PC-9 (cell line): ENCODE measurements around the gene EDNRB. TPM values are rescaled to one million over a fixed set of nuclear protein-coding genes. Genes with fewer than 3 reads are reported as not detected.
A peak's percentile ranks its signal among the peaks of the same experiment; 100 is the strongest.

Source experiments
- Bru-seq: library from RNA; stranded (reverse); fragments of 400-500 nt; gene quantifications from one replicate; lab custom pipeline; 2021; lab: Mats Ljungman, UMichigan
- BruChase-seq, 2 experiments: library from RNA; stranded (reverse); fragments of 400-500 nt; gene quantifications; one replicate each; lab custom pipeline; 2021; lab: Mats Ljungman, UMichigan
- BruUV-seq: library from RNA; stranded (reverse); fragments of 400-500 nt; replicated peaks from 2 replicates; lab custom pipeline; 2021; lab: Mats Ljungman, UMichigan
- CTCF ChIA-PET: fragments of 300-600 bp; sonication (Branson Sonifier 250); formaldehyde crosslinking; loops from one replicate; lab custom pipeline; 2022; ENCODE audit warnings: antibody characterized with exemption; lab: Charles Lee
- POLR2A ChIA-PET: fragments of 300-600 bp; sonication (Branson Sonifier 250); formaldehyde crosslinking; loops from one replicate; lab custom pipeline; 2022; ENCODE audit warnings: antibody characterized with exemption; ENCODE audit not compliant: unreplicated experiment; lab: Charles Lee
- DNase-seq, 2 experiments: peaks; one replicate each; pipeline versions ENCODE4 v3.0.0 to v3.0.0-alpha.2; 2015 to 2022; ENCODE audit warnings: mixed read lengths in 1 of 2
- H2AFZ ChIP-seq: fragments of 200-600 bp; sonication (generic); 2 replicates; pipeline ENCODE4 v1.8.1; 2017; ENCODE audit warnings: antibody characterized with exemption
- H3F3A ChIP-seq: fragments of 200-600 bp; sonication (generic); 2 replicates; pipeline ENCODE4 v1.8.1; 2017; ENCODE audit warnings: antibody characterized with exemption, mild to moderate bottlenecking, low read depth; ENCODE audit not compliant: insufficient read depth
- H3K27ac ChIP-seq: fragments of 200-600 bp; sonication (generic); 2 replicates; pipeline ENCODE4 v1.6.1; 2016; ENCODE audit warnings: mixed run types
- H3K27me3 ChIP-seq: fragments of 200-600 bp; sonication (generic); 2 replicates; pipeline ENCODE4 v1.6.1; 2016; ENCODE audit warnings: low read depth, mixed run types; ENCODE audit not compliant: insufficient read depth
- H3K36me3 ChIP-seq: fragments of 200-600 bp; sonication (generic); 2 replicates; pipeline ENCODE4 v1.6.1; 2016; ENCODE audit warnings: low read depth, mixed run types
- H3K4me1 ChIP-seq: fragments of 200-600 bp; sonication (generic); replicated peaks from 2 replicates; pipeline ENCODE4 v1.6.1; 2016; ENCODE audit warnings: mixed run types; ENCODE audit not compliant: insufficient read depth
- H3K4me2 ChIP-seq: fragments of 200-600 bp; sonication (generic); 2 replicates; pipeline ENCODE4 v1.6.1; 2017; ENCODE audit warnings: mixed run types
- H3K4me3 ChIP-seq: fragments of 200-600 bp; sonication (generic); 2 replicates; pipeline ENCODE4 v1.6.1; 2016; ENCODE audit warnings: mixed run types
- H3K79me2 ChIP-seq: fragments of 200-600 bp; sonication (generic); 2 replicates; pipeline ENCODE4 v1.6.1; 2017; ENCODE audit warnings: low read depth, mixed run types
- H3K9me2 ChIP-seq: fragments of 200-600 bp; sonication (generic); 2 replicates; pipeline ENCODE4 v1.8.1; 2017; ENCODE audit warnings: mild to moderate bottlenecking; ENCODE audit not compliant: insufficient read depth
- H3K9me3 ChIP-seq: fragments of 200-600 bp; sonication (generic); 2 replicates; pipeline ENCODE4 v1.8.1; 2016; ENCODE audit warnings: low read depth; ENCODE audit not compliant: insufficient read depth
- H4K20me1 ChIP-seq: fragments of 200-600 bp; sonication (generic); 2 replicates; pipeline ENCODE4 v1.8.1; 2017; ENCODE audit not compliant: insufficient read depth
- EZH2 ChIP-seq: fragments of 200-600 bp; sonication (generic); IDR thresholded peaks from 2 replicates; pipeline ENCODE4 v1.8.0; 2017; ENCODE audit warnings: antibody characterized with exemption, low read depth
- intact Hi-C: fragments of 100-400 bp; cut with micrococcal nuclease; formaldehyde crosslinking; loops from one replicate; pipeline ENCODE4 v1.10.0; 2022; ENCODE audit not compliant: unreplicated experiment
- long read RNA-seq: library from polyadenylated mRNA; stranded (forward); transcript quantifications from one replicate; pipeline ENCODE4 v2.0.0, GENCODE V29; 2022
- total RNA-seq: library from RNA; stranded (reverse); gene quantifications from 2 replicates; pipeline ENCODE4 v1.2.3, GENCODE V29; 2021
- TF ChIP-seq, protein P1 (sequence below): fragments of 200-600 bp; sonication (generic); conservative IDR thresholded peaks from 2 replicates; pipeline ENCODE4 v1.6.1; 2017; ENCODE audit warnings: mixed run types, antibody characterized with exemption, mild to moderate bottlenecking, moderate library complexity

Gene EDNRB
- total RNA-seq (not detected in 2 replicates), Bru-seq, nascent RNA (percentile 4 among the genes with signal in this experiment), BruChase-seq, experiment 1, labeled RNA remaining after a 2-hour chase (percentile 11 among the genes with signal in this experiment), BruChase-seq, experiment 2, labeled RNA remaining after a 6-hour chase (percentile 3 among the genes with signal in this experiment)
- long read RNA-seq = 0 reads

DNA sequence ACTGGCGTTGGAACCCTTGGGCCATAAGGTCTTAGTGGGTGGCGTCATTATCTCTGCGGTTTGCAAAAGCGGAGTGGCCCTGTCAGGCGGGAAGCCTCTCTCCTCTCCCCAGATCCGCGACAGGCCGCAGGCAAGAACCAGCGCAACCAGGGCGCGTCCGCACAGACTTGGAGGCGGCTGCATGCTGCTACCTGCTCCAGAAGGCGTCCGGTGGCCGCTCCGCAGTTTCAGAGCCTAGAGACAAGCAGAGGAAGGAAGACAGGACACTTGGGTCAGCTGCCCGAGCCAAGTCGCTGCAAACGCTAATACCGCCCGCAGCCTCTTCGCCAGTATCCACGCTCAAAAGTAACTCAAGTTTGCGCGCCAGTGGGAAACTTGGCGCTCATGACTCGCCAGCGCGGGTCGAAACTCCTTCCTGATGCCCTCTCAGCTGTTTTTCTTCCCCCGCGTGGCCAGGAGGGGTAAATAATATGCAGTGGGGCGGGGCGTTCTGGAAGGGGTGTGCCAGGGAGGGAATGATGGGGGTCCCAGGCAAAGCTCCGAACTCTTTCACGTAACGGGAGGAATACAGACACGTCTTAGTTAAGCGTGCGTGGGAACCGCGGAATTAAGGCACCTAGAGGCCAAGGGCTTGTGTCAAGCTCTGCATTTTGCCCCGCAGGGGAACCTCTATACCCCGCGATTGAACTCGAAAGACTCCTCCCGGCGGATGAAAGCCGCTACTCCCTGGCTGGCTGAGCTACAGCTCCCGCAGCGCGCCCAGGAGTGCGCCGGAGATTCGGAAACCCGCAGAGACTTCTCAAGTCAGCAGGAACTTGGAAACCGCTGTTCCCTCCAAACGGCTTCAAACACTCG, at the start of gene EDNRB:
EDNRB (minus strand) TSS at position 441 of the 855 bp plus-strand sequence; CDS start at position 183, 258 bp downstream.
- no peak for DNase-seq
- no peak within 1 kb of the TSS for H3K4me3 ChIP-seq
- no peaks in the 10 kb centered on the region for H3K9me2 ChIP-seq
- H4K20me1 ChIP-seq = no peaks in the 10 kb centered on the region
- no peaks in the 10 kb centered on the region for H3K4me1 ChIP-seq
- H3K27ac ChIP-seq = no peak within 1 kb of the TSS
- H3F3A ChIP-seq = no peaks in the 10 kb centered on the region
- H3K4me2 ChIP-seq = no peak within 1 kb of the TSS
- no peaks in the 10 kb centered on the region for H3K79me2 ChIP-seq
- H3K9me3 ChIP-seq = no peaks in the 10 kb centered on the region
- BruUV-seq = no TSS peak
- ChIA-PET POLR2A (no interaction called here), CTCF (no interaction called here)
- intact Hi-C loops = no loop called here
- H3K36me3 ChIP-seq = no peaks in the 10 kb centered on the region
- no peaks in the 10 kb centered on the region for H3K27me3 ChIP-seq
- TF ChIP-seq EZH2 = no peak
- TF ChIP-seq, protein P1, sequence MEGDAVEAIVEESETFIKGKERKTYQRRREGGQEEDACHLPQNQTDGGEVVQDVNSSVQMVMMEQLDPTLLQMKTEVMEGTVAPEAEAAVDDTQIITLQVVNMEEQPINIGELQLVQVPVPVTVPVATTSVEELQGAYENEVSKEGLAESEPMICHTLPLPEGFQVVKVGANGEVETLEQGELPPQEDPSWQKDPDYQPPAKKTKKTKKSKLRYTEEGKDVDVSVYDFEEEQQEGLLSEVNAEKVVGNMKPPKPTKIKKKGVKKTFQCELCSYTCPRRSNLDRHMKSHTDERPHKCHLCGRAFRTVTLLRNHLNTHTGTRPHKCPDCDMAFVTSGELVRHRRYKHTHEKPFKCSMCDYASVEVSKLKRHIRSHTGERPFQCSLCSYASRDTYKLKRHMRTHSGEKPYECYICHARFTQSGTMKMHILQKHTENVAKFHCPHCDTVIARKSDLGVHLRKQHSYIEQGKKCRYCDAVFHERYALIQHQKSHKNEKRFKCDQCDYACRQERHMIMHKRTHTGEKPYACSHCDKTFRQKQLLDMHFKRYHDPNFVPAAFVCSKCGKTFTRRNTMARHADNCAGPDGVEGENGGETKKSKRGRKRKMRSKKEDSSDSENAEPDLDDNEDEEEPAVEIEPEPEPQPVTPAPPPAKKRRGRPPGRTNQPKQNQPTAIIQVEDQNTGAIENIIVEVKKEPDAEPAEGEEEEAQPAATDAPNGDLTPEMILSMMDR = no peak
- no peak within 1 kb of the TSS for H2AFZ ChIP-seq

DNA sequence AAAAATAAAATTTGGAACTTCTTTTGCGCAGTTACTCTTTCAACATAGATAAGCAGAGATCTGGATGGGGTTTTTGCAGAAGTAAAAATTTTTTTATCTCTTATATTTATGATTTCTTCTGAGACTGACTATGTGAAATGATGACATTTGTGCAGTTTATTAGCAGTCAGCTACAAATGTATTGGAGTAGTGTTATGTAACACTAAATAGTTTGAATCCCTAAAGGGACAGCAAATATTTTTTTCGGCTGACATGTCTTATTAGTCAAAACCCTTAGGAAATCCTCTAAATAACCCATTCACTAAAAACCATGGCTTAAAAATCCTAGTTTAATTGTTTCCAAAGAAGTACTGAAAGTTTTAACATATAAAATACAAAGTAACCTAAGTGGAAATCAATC, 48.0 kb upstream of the EDNRB start:
- Histone ChIP-seq H3K27me3 (no peaks in the 10 kb centered on the region), H3K4me1 (no peaks in the 10 kb centered on the region), H3K79me2 (no peaks in the 10 kb centered on the region), H3K9me2 (no peaks in the 10 kb centered on the region), H4K20me1 (no peaks in the 10 kb centered on the region), H3F3A (no peaks in the 10 kb centered on the region), H3K27ac (no peak overlapping the region), H2AFZ (no peak overlapping the region), H3K4me2 (no peak overlapping the region), H3K4me3 (no peak overlapping the region), H3K9me3 (no peaks in the 10 kb centered on the region; the same call in 1 of the 2 replicates), H3K36me3 (no peaks in the 10 kb centered on the region)
- CTCF ChIA-PET = no interaction called here
- TF ChIP-seq, protein P1 = no peak
- POLR2A ChIA-PET = no interaction called here
- no peak for DNase-seq
- no TSS peak for BruUV-seq
- intact Hi-C loops = no loop called here

DNA sequence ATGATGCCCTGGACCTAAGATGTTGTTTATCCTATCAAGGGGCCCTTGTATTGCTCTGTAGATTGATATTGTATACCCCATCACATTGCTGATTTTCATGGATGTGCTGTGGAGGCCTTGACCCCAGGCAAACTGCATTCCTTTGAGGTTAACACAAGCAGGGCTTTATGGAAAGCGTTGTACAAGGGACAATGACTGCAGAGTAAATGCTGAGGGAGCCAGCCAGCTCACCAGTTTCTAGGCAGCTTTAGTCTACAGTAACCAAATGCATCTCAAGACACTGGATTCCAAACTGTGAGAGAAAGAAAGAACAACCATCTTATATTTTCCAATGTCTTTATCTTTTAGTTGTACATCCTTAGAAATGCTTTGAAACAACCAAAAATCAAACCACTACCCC, 34.1 kb upstream of the EDNRB start:
- H3F3A ChIP-seq = no peaks in the 10 kb centered on the region
- intact Hi-C loops = no loop called here
- H3K4me3 ChIP-seq = no peak overlapping the region
- BruUV-seq = no TSS peak
- no peaks in the 10 kb centered on the region for H3K27me3 ChIP-seq
- CTCF ChIA-PET = no interaction called here
- no peak for TF ChIP-seq EZH2
- TF ChIP-seq, protein P1 = no peak
- no peak for DNase-seq
- H3K9me3 ChIP-seq = peaks cover 4% of the 10 kb centered on the region; the same call in 1 of the 2 replicates
- POLR2A ChIA-PET = no interaction called here
- no peak overlapping the region for H3K4me2 ChIP-seq
- H3K79me2 ChIP-seq = no peaks in the 10 kb centered on the region
- no peaks in the 10 kb centered on the region for H4K20me1 ChIP-seq
- no peak overlapping the region for H2AFZ ChIP-seq
- no peaks in the 10 kb centered on the region; the same call in 1 of the 2 replicates for H3K9me2 ChIP-seq
- H3K4me1 ChIP-seq = no peaks in the 10 kb centered on the region
- no peak overlapping the region for H3K27ac ChIP-seq
- H3K36me3 ChIP-seq = no peaks in the 10 kb centered on the region
